Subcutaneous adipose tissue (tissue), 4 donors: ENCODE measurements around the gene THOC3. TPM values are rescaled to one million over a fixed set of nuclear protein-coding genes. Genes with fewer than 3 reads are reported as not detected.
"Not testable (repeated sequence)": the region's sequence is repeated elsewhere in the genome, so short reads cannot be mapped to it uniquely, and the experiment has no call there.

Source experiments
- CTCF ChIP-seq: fragments of 450-650 bp; IDR thresholded peaks from one replicate; pipeline ENCODE4 v1.5.1; 2016; ENCODE audit warnings: low read depth, mild to moderate bottlenecking, control low read depth, antibody characterized with exemption, moderate library complexity
- total RNA-seq, 4 donors: library from RNA; depleted of rRNA; stranded (reverse); fragments of >200 nt; gene quantifications; one replicate each; pipeline ENCODE4 v1.1.0, GENCODE V29; 2016

Gene THOC3
- 10 to 100 TPM; 14.5 to 29.6 (median 17.2) TPM for total RNA-seq

- not testable (repeated sequence) for TF ChIP-seq CTCF
These were observed at the start of gene THOC3 for GRCh38 chr5:175967471-175968372. Gene THOC3, minus strand, starts transcription at chr5:175968315. Its CDS starts 107 bp downstream, at chr5:175968208.

GRCh38 chr5:175922192-175922885 lies 45.8 kb downstream of the THOC3 start:
- TF ChIP-seq CTCF, result no peak

- TF ChIP-seq CTCF, result no peak
These were observed 46.9 kb downstream of the THOC3 start for GRCh38 chr5:175921061-175921730.

GRCh38 chr5:175920231-175920811 lies 47.8 kb downstream of the THOC3 start:
- no peak for TF ChIP-seq CTCF

Other genes with a start within 250 kb of the THOC3 start
- not detected for gene CPLX2, start 96.7 kb downstream of the THOC3 start, total RNA-seq